ENCODE results near the gene FKBP4. TPM values are rescaled to one million over a fixed set of nuclear protein-coding genes. Genes with fewer than 3 reads are reported as not detected.
A peak's percentile ranks its signal among the peaks of the same experiment; 100 is the strongest.

Gene FKBP4
- total and polyA plus RNA-seq, 9 of the 15 experiments (the other 6 are each of a cell fraction or from before 2014, with no cell fraction given): 16.3 to 154 (median 90.1) TPM

GRCh38 chr12:2812290-2813213 is 17.8 kb downstream of the FKBP4 start, which contains the start of gene ITFG2 (continued):
- TF ChIP-seq, protein P1, sequence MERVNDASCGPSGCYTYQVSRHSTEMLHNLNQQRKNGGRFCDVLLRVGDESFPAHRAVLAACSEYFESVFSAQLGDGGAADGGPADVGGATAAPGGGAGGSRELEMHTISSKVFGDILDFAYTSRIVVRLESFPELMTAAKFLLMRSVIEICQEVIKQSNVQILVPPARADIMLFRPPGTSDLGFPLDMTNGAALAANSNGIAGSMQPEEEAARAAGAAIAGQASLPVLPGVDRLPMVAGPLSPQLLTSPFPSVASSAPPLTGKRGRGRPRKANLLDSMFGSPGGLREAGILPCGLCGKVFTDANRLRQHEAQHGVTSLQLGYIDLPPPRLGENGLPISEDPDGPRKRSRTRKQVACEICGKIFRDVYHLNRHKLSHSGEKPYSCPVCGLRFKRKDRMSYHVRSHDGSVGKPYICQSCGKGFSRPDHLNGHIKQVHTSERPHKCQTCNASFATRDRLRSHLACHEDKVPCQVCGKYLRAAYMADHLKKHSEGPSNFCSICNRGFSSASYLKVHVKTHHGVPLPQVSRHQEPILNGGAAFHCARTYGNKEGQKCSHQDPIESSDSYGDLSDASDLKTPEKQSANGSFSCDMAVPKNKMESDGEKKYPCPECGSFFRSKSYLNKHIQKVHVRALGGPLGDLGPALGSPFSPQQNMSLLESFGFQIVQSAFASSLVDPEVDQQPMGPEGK (CRISPR knock-in tag; IDR thresholded peaks at IDR 0.05; ENCODE audit: borderline replicate concordance): no peak
- TF ChIP-seq HSF4 (CRISPR knock-in tag; IDR thresholded peaks at IDR 0.05; ENCODE audit: borderline replicate concordance): no peak
- TF ChIP-seq ZNF77 (CRISPR knock-in tag; IDR thresholded peaks at IDR 0.05): no peak
- TF ChIP-seq NR2C2 (CRISPR knock-in tag; IDR thresholded peaks at IDR 0.05): no peak
- TF ChIP-seq NR2C2 (tag; IDR thresholded peaks at IDR 0.05): peak; percentile 98
- no peak for TF ChIP-seq ZNF76 (CRISPR knock-in tag; IDR thresholded peaks at IDR 0.05; ENCODE audit: borderline replicate concordance)
- no peak for TF ChIP-seq GTF2E2 (tag; IDR thresholded peaks at IDR 0.05)
- TF ChIP-seq ZNF174 (CRISPR knock-in tag; IDR thresholded peaks at IDR 0.05): no peak
- TF ChIP-seq FOXK1 (CRISPR knock-in tag; IDR thresholded peaks at IDR 0.05; ENCODE audit: borderline replicate concordance): no peak
- peak; percentile 73 for TF ChIP-seq POLR2H (tag; IDR thresholded peaks at IDR 0.05; ENCODE audit: low read depth)
- TF ChIP-seq, protein P2, sequence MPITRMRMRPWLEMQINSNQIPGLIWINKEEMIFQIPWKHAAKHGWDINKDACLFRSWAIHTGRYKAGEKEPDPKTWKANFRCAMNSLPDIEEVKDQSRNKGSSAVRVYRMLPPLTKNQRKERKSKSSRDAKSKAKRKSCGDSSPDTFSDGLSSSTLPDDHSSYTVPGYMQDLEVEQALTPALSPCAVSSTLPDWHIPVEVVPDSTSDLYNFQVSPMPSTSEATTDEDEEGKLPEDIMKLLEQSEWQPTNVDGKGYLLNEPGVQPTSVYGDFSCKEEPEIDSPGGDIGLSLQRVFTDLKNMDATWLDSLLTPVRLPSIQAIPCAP (CRISPR knock-in tag; IDR thresholded peaks at IDR 0.05; ENCODE audit: borderline replicate concordance): no peak
- TF ChIP-seq CEBPB (tag; IDR thresholded peaks at IDR 0.05): peak; percentile 54; the same call in 1 of the 2 replicates
- no peak for TF ChIP-seq NUFIP1 (IDR thresholded peaks at IDR 0.05; ENCODE audit: partially characterized antibody)
- TF ChIP-seq MAFK (IDR thresholded peaks at IDR 0.05; ENCODE audit: low read length): no peak; the same call in 1 of the 2 replicates
- TF ChIP-seq, protein P3, sequence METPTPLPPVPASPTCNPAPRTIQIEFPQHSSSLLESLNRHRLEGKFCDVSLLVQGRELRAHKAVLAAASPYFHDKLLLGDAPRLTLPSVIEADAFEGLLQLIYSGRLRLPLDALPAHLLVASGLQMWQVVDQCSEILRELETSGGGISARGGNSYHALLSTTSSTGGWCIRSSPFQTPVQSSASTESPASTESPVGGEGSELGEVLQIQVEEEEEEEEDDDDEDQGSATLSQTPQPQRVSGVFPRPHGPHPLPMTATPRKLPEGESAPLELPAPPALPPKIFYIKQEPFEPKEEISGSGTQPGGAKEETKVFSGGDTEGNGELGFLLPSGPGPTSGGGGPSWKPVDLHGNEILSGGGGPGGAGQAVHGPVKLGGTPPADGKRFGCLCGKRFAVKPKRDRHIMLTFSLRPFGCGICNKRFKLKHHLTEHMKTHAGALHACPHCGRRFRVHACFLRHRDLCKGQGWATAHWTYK (CRISPR knock-in tag; IDR thresholded peaks at IDR 0.05): no peak; the same call in 1 of the 2 replicates
- peak; percentile 41; the same call in 1 of the 2 replicates for TF ChIP-seq ZNF431 (CRISPR knock-in tag; IDR thresholded peaks at IDR 0.05)
- TF ChIP-seq CHCHD3 (CRISPR knock-in tag; IDR thresholded peaks at IDR 0.05): no peak
- TF ChIP-seq COPS2 (conservative IDR thresholded peaks at IDR 0.05): no peak
- no peak for TF ChIP-seq ZNF699 (CRISPR knock-in tag; IDR thresholded peaks at IDR 0.05; ENCODE audit: insufficient replicate concordance)
- 0 out of 2 replicates have a peak, but pooled peaks have one; percentile 47 for TF ChIP-seq KAT7 (CRISPR knock-in tag; IDR thresholded peaks at IDR 0.05; ENCODE audit: borderline replicate concordance)
- peak; percentile 53; the same call in 1 of the 2 replicates for TF ChIP-seq NCOR1 (IDR thresholded peaks at IDR 0.05)
